HCT116 (cell line): ENCODE measurements around the gene COPE.

Source experiments
- ATF3 ChIP-seq: IDR thresholded peaks from 2 replicates; pipeline ENCODE4 v1.6.1; 2012
- EZH2 ChIP-seq: fragments of 200-600 bp; sonication (generic); IDR thresholded peaks from 2 replicates; pipeline ENCODE4 v1.6.1; 2017; ENCODE audit warnings: antibody characterized with exemption, mixed run types
- EZH2phosphoT487 ChIP-seq: fragments of 200-600 bp; IDR thresholded peaks from 2 replicates; pipeline ENCODE4 v1.6.1; 2018; ENCODE audit warnings: antibody characterized with exemption, borderline replicate concordance
- JUND ChIP-seq: IDR thresholded peaks from 2 replicates; pipeline ENCODE4 v1.6.1; 2012
- POLR2A ChIP-seq: IDR thresholded peaks from 2 replicates; pipeline ENCODE4 v1.7.0; 2011; ENCODE audit warnings: borderline replicate concordance; ENCODE audit not compliant: insufficient read depth, insufficient read length; ENCODE audit errors: extremely low read depth
- REST ChIP-seq: IDR thresholded peaks from 2 replicates; pipeline ENCODE4 v1.6.1; 2012; ENCODE audit warnings: low read depth
- SIN3A ChIP-seq: IDR thresholded peaks from 2 replicates; pipeline ENCODE4 v1.6.1; 2012; ENCODE audit warnings: low read depth
- SP1 ChIP-seq: IDR thresholded peaks from 2 replicates; pipeline ENCODE4 v1.6.1; 2012; ENCODE audit warnings: low read depth
- ZNF274 ChIP-seq: fragments of 200-500 bp; sonication (Bioruptor generic); IDR thresholded peaks from 2 replicates; pipeline ENCODE4 v1.6.1; 2014; ENCODE audit warnings: mild to moderate bottlenecking, low read depth, low read length, inconsistent platforms
- TF ChIP-seq, protein P1 (sequence below), 3 experiments: fragments of 200-600 bp in 1 of 3; sonication (generic) in 1 of 3; IDR thresholded peaks in 2 of 3; conservative IDR thresholded peaks in 1 of 3; 2 replicates each; pipeline ENCODE4 v1.5.1; 2012 to 2017; ENCODE audit warnings: low read depth in 2 of 3, low read length in 2 of 3, antibody characterized with exemption in 1 of 3, borderline replicate concordance in 1 of 3, control low read depth in 1 of 3, mild to moderate bottlenecking in 1 of 3, mixed read lengths in 1 of 3, mixed run types in 1 of 3, moderate library complexity in 1 of 3; ENCODE audit not compliant: insufficient read depth in 1 of 3
- TF ChIP-seq, protein P2 (sequence below): IDR thresholded peaks from 2 replicates; pipeline ENCODE4 v1.6.1; 2011; ENCODE audit warnings: mild to moderate bottlenecking, low read length, moderate library complexity; ENCODE audit not compliant: insufficient replicate concordance; ENCODE audit errors: extremely low read depth

DNA sequence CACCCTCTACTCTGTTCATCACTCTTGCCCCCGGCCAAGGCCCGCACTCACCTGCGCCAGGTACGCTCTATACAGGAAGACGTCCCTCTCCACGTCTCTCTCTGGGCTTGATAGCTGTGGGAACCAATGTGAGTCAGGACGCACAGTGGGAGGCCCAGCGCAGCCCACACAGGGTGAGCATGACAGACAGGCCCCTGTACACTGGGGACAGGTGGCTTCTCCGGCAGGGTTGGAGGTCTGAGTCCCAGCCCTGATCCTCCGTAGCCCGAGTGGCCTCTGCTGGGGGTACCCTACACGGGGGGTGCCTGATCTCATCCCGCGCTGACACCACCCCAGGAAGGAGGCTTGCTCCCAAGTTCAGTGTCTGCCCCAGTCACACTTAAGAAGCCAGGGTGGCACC lies 6.3 kb downstream of the COPE start:
- TF ChIP-seq REST (no peak), SP1 (no peak), EZH2phosphoT487 (no peak), ATF3 (no peak), ZNF274 (no peak), EZH2 (no peak), JUND (no peak), SIN3A (no peak), POLR2A (no peak)
- TF ChIP-seq, protein P1, sequence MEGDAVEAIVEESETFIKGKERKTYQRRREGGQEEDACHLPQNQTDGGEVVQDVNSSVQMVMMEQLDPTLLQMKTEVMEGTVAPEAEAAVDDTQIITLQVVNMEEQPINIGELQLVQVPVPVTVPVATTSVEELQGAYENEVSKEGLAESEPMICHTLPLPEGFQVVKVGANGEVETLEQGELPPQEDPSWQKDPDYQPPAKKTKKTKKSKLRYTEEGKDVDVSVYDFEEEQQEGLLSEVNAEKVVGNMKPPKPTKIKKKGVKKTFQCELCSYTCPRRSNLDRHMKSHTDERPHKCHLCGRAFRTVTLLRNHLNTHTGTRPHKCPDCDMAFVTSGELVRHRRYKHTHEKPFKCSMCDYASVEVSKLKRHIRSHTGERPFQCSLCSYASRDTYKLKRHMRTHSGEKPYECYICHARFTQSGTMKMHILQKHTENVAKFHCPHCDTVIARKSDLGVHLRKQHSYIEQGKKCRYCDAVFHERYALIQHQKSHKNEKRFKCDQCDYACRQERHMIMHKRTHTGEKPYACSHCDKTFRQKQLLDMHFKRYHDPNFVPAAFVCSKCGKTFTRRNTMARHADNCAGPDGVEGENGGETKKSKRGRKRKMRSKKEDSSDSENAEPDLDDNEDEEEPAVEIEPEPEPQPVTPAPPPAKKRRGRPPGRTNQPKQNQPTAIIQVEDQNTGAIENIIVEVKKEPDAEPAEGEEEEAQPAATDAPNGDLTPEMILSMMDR (IDR thresholded peaks at IDR 0.05 in 2 of 3, conservative IDR thresholded peaks at IDR 0.05 in 1 of 3; ENCODE audit: borderline replicate concordance in 1 of 3, insufficient read depth in 1 of 3, low read depth in 2 of 3, low read length in 2 of 3), result no peak
- TF ChIP-seq, protein P2, sequence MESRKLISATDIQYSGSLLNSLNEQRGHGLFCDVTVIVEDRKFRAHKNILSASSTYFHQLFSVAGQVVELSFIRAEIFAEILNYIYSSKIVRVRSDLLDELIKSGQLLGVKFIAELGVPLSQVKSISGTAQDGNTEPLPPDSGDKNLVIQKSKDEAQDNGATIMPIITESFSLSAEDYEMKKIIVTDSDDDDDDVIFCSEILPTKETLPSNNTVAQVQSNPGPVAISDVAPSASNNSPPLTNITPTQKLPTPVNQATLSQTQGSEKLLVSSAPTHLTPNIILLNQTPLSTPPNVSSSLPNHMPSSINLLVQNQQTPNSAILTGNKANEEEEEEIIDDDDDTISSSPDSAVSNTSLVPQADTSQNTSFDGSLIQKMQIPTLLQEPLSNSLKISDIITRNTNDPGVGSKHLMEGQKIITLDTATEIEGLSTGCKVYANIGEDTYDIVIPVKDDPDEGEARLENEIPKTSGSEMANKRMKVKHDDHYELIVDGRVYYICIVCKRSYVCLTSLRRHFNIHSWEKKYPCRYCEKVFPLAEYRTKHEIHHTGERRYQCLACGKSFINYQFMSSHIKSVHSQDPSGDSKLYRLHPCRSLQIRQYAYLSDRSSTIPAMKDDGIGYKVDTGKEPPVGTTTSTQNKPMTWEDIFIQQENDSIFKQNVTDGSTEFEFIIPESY, result no peak
